ENCODE measurements around the gene PRKAR1A.
A peak's percentile ranks its signal among the peaks of the same experiment; 100 is the strongest.
"Not testable (repeated sequence)": the region's sequence is repeated elsewhere in the genome, so short reads cannot be mapped to it uniquely, and the experiment has no call there.

The PRKAR1A gene

DNA sequence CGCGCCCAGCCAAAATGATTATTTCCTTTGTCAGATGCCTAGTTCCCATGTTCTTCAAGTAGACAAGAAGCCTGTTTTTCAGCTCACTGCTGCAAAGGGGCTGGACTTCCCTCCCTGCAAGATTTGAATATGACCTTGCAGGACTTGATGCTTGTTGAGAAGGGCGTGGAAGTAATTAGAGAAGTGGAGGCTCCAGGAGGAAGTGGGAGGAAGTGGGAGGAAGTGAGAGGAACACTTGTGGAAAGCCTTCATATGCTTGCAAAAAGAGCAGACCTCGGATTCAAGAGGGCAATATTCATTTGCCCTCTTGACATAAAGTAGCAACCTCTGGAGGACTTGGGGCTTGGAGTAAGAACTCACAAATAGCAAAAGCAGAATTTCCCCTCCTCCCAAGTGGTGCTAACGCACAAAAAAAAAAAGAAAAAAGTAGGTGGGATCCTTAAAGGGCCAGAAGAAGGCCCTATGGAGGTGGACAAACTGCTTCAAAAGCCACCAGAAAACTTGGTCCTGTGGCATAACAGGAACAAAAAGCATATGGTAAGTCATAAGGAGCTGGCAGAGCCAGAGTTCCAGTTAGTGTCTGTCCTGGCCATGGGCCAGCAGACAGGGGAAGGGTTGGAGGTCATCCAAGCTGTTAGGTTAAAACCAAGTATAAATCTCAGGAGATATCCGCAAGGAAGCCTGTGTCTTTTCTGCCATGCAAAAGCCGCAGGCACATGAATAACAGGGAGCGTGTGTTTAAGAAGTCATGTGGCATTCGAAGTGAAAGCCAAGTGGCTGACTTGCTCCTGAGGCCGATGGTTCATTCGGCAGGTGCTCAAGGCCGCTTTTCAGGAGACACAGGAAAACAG is 20.6 kb upstream of the PRKAR1A start:
- H4K20me1 ChIP-seq (ENCODE audit: low read depth, low read length) = no peaks in the 10 kb centered on the region
- H3K79me2 ChIP-seq (ENCODE audit: insufficient read depth, low read length) = no peaks in the 10 kb centered on the region
- no peak overlapping the region for H3K9ac ChIP-seq (ENCODE audit: low read length)
- no peak overlapping the region for H3K27ac ChIP-seq (ENCODE audit: low read depth, low read length)
- no peak overlapping the region for H2AFZ ChIP-seq (ENCODE audit: low read depth, low read length, severe bottlenecking)
- H3K9me2 ChIP-seq (replicated peaks; ENCODE audit: insufficient read depth, low read length) = no peaks in the 10 kb centered on the region
- H3K4me3 ChIP-seq (ENCODE audit: insufficient read depth, low read length, poor library complexity, severe bottlenecking) = no peak overlapping the region
- TF ChIP-seq EZH2phosphoT487 (conservative IDR thresholded peaks at IDR 0.05; ENCODE audit: low read length) = no peak
- TF ChIP-seq, protein P1, sequence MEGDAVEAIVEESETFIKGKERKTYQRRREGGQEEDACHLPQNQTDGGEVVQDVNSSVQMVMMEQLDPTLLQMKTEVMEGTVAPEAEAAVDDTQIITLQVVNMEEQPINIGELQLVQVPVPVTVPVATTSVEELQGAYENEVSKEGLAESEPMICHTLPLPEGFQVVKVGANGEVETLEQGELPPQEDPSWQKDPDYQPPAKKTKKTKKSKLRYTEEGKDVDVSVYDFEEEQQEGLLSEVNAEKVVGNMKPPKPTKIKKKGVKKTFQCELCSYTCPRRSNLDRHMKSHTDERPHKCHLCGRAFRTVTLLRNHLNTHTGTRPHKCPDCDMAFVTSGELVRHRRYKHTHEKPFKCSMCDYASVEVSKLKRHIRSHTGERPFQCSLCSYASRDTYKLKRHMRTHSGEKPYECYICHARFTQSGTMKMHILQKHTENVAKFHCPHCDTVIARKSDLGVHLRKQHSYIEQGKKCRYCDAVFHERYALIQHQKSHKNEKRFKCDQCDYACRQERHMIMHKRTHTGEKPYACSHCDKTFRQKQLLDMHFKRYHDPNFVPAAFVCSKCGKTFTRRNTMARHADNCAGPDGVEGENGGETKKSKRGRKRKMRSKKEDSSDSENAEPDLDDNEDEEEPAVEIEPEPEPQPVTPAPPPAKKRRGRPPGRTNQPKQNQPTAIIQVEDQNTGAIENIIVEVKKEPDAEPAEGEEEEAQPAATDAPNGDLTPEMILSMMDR (IDR thresholded peaks at IDR 0.05; ENCODE audit: insufficient read depth, low read length, poor library complexity, severe bottlenecking) = no peak
- no peaks in the 10 kb centered on the region for H3K36me3 ChIP-seq (ENCODE audit: low read length)
- H3K9me3 ChIP-seq (ENCODE audit: insufficient read depth, low read length) = no peaks in the 10 kb centered on the region
- H3K27me3 ChIP-seq (ENCODE audit: low read length) = no peaks in the 10 kb centered on the region
- no peak overlapping the region for H3K4me2 ChIP-seq (ENCODE audit: low read depth, low read length, poor library complexity, severe bottlenecking)
- no peaks in the 10 kb centered on the region; the same call in 1 of the 2 replicates for H3F3A ChIP-seq (ENCODE audit: insufficient read depth)

DNA sequence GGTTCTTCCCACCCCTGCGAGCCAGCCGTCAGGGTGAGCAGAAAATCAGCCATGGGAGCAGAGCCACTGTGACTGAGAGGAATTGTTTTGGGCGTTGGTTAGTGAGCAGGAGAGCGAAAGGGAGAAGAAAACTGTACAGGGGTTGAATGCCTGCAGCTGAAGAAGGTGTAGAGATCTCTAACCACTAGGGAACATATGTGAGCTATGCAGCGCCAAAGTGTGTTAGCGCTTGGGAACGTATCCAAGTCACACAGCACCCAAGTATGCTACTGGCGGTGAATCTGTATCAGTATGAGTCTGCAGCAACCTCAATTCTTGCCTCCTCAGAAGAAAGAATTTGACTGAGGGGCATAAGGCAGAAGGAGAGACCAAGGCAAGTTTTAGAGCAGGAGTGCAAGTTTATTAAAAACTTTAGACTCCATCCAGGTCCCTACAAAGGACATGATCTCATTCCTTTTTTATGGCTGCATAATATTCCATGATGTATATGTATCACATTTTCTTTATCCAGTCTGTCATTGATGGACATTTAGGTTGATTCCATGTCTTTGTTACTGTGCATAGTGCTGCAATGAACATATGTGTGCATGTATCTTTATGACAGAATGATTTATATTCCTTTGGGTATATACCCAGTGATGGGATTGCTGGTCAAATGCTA is 19.7 kb upstream of the PRKAR1A start:
- H3K79me2 ChIP-seq (ENCODE audit: insufficient read depth, low read length); H3K9me3 ChIP-seq (ENCODE audit: insufficient read depth, low read length); H3K9ac ChIP-seq (ENCODE audit: low read length); H3K9me2 ChIP-seq (replicated peaks; ENCODE audit: insufficient read depth, low read length); H2AFZ ChIP-seq (ENCODE audit: low read depth, low read length, severe bottlenecking); H3K36me3 ChIP-seq (ENCODE audit: low read length); H3K27me3 ChIP-seq (ENCODE audit: low read length); H3K27ac ChIP-seq (ENCODE audit: low read depth, low read length); H4K20me1 ChIP-seq (ENCODE audit: low read depth, low read length); H3K4me2 ChIP-seq (ENCODE audit: low read depth, low read length, poor library complexity, severe bottlenecking); H3F3A ChIP-seq (ENCODE audit: insufficient read depth); H3K4me3 ChIP-seq (ENCODE audit: insufficient read depth, low read length, poor library complexity, severe bottlenecking): not testable (repeated sequence)

DNA sequence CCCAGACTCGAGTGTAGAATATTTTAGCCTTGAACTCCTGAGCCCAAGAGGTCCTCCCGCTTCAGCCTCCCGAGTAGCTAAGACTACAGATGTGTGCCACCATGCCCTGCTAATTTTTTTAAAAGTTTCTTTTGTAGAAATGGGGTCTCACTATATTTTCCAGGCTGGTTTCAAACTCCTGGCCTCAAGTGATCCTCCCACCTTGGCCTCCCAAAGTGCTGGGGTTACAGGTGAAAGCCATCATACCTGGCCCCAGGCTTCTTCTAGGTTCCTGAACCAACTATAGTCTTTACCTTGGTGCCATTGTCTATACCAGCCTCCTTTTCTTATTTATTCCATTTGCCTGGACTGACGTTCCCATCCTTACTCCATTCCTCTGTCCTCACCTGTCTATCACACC is 17.1 kb upstream of the PRKAR1A start:
- Histone ChIP-seq H3K27ac (ENCODE audit: low read depth, low read length) (no peak overlapping the region), H4K20me1 (ENCODE audit: low read depth, low read length) (no peaks in the 10 kb centered on the region), H3K9me2 (replicated peaks; ENCODE audit: insufficient read depth, low read length) (no peaks in the 10 kb centered on the region), H3K4me2 (ENCODE audit: low read depth, low read length, poor library complexity, severe bottlenecking) (no peak overlapping the region), H3K36me3 (ENCODE audit: low read length) (no peaks in the 10 kb centered on the region), H3K9me3 (ENCODE audit: insufficient read depth, low read length) (no peaks in the 10 kb centered on the region), H3K9ac (ENCODE audit: low read length) (no peak overlapping the region), H3F3A (ENCODE audit: insufficient read depth) (peaks cover 4% of the 10 kb centered on the region; the same call in 1 of the 2 replicates), H3K27me3 (ENCODE audit: low read length) (no peaks in the 10 kb centered on the region), H2AFZ (ENCODE audit: low read depth, low read length, severe bottlenecking) (no peak overlapping the region), H3K4me3 (ENCODE audit: insufficient read depth, low read length, poor library complexity, severe bottlenecking) (no peak overlapping the region), H3K79me2 (ENCODE audit: insufficient read depth, low read length) (no peaks in the 10 kb centered on the region)
- TF ChIP-seq, protein P1 (IDR thresholded peaks at IDR 0.05; ENCODE audit: insufficient read depth, low read length, poor library complexity, severe bottlenecking) = no peak
- no peak for TF ChIP-seq EZH2phosphoT487 (conservative IDR thresholded peaks at IDR 0.05; ENCODE audit: low read length)

DNA sequence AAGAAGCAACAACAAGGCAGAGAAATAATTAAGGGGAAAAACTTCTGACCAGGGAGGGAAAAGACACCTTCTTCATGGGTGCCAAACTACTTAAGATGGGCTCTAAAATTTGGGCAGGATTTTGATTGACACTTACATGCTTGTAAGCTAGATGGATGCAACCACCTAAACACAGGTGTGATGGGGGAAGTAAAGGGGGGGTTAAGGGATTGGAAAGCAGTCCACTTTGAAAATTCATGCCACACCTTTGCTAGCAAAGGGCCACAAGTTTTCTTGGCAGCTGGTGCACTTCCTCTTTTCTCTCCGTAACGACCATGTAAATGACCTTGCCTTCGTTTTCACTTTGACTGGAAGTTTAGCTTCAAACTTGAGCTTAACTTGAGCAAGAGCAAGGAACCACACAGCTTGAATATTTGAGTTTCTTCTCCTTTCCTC is 14.3 kb upstream of the PRKAR1A start:
- Histone ChIP-seq H4K20me1 (ENCODE audit: low read depth, low read length) (no peaks in the 10 kb centered on the region), H2AFZ (ENCODE audit: low read depth, low read length, severe bottlenecking) (peak overlapping the region; percentile 22), H3K9me2 (replicated peaks; ENCODE audit: insufficient read depth, low read length) (no peaks in the 10 kb centered on the region), H3K79me2 (ENCODE audit: insufficient read depth, low read length) (no peaks in the 10 kb centered on the region), H3F3A (ENCODE audit: insufficient read depth) (peaks cover 4% of the 10 kb centered on the region; the same call in 1 of the 2 replicates), H3K27ac (ENCODE audit: low read depth, low read length) (peak overlapping the region; percentile 68), H3K4me2 (ENCODE audit: low read depth, low read length, poor library complexity, severe bottlenecking) (peak overlapping the region; percentile 47), H3K9me3 (ENCODE audit: insufficient read depth, low read length) (no peaks in the 10 kb centered on the region), H3K27me3 (ENCODE audit: low read length) (no peaks in the 10 kb centered on the region), H3K4me3 (ENCODE audit: insufficient read depth, low read length, poor library complexity, severe bottlenecking) (no peak overlapping the region), H3K36me3 (ENCODE audit: low read length) (no peaks in the 10 kb centered on the region), H3K9ac (ENCODE audit: low read length) (no peak overlapping the region)
- TF ChIP-seq, protein P1 (IDR thresholded peaks at IDR 0.05; ENCODE audit: insufficient read depth, low read length, poor library complexity, severe bottlenecking) = no peak
- TF ChIP-seq EZH2phosphoT487 (conservative IDR thresholded peaks at IDR 0.05; ENCODE audit: low read length) = no peak
